ENCODE results near the gene SYT7. TPM values are rescaled to one million over a fixed set of nuclear protein-coding genes. Genes with fewer than 3 reads are reported as not detected.

SYT7 gene
- total and polyA plus RNA-seq, 2 of the 8 experiments (the other 6 are each of a cell fraction or from before 2014, with no cell fraction given): 9.6 to 10.5 TPM

- TF ChIP-seq ATF2 (IDR thresholded peaks at IDR 0.05; ENCODE audit: low read length): no peak
Measured at GRCh38 chr11:61610905-61611304, 30.0 kb upstream of the SYT7 start (continued).

All from H1 (cell line).